ENCODE measurements around the gene MTHFD1L. TPM values are rescaled to one million over a fixed set of nuclear protein-coding genes. Genes with fewer than 3 reads are reported as not detected.

The MTHFD1L gene
- total RNA-seq, 4 donors from 2014 or later: 3.3 to 7.8 (median 3.8) TPM

GRCh38 chr6:151070631-151071051, 205.1 kb downstream of the MTHFD1L start:
- TF ChIP-seq CTCF (IDR thresholded peaks at IDR 0.05; ENCODE audit: low read depth): no peak

GRCh38 chr6:151071295-151071694, 205.8 kb downstream of the MTHFD1L start:
- TF ChIP-seq CTCF (IDR thresholded peaks at IDR 0.05; ENCODE audit: low read depth): no peak

GRCh38 chr6:151073146-151073545, 207.6 kb downstream of the MTHFD1L start:
- no peak for TF ChIP-seq CTCF (IDR thresholded peaks at IDR 0.05; ENCODE audit: low read depth)

- TF ChIP-seq CTCF (IDR thresholded peaks at IDR 0.05; ENCODE audit: low read depth): no peak
Measured at GRCh38 chr6:151073701-151074100, 208.2 kb downstream of the MTHFD1L start.

GRCh38 chr6:151075005-151075404, 209.5 kb downstream of the MTHFD1L start:
- no peak for TF ChIP-seq CTCF (IDR thresholded peaks at IDR 0.05; ENCODE audit: low read depth)

GRCh38 chr6:151075527-151075926, 210.0 kb downstream of the MTHFD1L start:
- TF ChIP-seq CTCF (IDR thresholded peaks at IDR 0.05; ENCODE audit: low read depth): no peak

GRCh38 chr6:151075930-151076555, 210.5 kb downstream of the MTHFD1L start:
- TF ChIP-seq CTCF (IDR thresholded peaks at IDR 0.05; ENCODE audit: low read depth): no peak
